ENCODE results near the gene RPS19.
"Not testable (repeated sequence)": the region's sequence is repeated elsewhere in the genome, so short reads cannot be mapped to it uniquely, and the experiment has no call there.

RPS19 gene

DNA sequence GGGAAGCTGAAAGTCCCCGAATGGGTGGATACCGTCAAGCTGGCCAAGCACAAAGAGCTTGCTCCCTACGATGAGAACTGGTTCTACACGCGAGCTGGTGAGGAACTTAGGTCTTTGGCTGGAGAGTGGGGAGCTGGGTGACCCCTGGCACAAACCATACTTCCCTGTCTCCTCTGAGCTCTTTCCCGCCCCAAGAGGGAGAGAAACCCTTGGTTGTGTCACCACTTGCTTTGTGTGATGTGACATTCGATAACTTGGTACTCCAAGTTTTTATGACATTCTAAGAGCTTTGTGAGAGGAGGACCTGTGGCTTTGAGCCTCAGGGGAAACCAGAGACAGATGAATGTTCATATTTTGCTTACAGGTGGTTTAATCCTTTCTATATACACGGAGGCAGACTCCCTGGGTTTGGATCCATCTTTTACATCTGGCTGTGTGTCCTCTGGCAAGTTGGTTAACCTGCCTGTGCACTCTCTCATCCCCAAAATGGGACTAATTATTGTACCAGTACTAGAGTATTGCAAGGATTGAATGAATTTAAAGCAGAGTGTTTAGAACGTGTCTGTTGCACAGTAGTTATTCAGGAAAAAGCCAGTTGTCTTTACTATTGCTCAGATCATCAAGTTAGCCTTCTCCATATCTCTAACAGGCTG is 1.2 kb downstream of the RPS19 start:
- no peak for DNase-seq

DNA sequence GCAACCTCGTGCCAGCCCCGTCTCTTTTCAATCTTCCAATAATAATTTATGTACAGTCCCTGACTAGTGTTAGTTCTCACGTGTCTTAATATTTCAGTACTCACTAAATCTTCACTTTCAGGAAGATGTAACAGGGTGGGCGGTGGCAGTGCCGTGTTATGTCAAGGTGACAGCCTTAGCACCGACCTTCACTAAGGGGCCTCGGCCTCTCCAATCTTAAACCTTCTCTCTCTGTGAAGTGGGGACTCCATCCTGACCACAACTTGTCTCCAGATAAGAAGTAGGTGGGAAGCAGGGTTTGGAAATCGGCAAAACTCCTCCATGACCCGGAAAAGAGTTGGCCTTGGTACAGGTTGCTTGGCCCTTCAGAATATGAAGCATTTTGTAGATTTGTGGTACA is 1.8 kb downstream of the RPS19 start:
- no peak for DNase-seq

GRCh38 chr19:41862445-41862986 is 2.5 kb downstream of the RPS19 start:
- DNase-seq: no peak

- DNase-seq: no peak
Observed at GRCh38 chr19:41863209-41863931, 3.3 kb downstream of the RPS19 start.

DNA sequence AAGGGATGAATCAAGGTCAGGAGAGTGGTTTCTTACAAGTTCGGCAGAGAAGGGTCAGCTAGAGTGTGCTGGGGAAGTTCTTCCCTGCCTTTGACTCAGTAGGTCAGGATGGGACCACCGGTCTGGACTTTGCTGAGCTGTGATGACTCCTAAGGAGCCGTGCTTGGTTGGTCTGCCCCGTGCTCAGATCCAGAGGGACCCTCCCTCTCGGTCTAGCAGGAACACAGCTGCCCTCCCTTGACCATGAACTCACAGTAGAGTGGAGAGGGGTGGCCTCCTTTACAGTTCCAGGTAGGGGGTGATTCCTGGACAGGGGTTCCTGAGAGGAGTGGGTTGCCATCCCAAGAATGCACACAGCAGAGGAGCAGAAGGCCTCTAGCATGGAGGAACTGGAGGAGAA is 4.3 kb downstream of the RPS19 start:
- no peak for DNase-seq

DNA sequence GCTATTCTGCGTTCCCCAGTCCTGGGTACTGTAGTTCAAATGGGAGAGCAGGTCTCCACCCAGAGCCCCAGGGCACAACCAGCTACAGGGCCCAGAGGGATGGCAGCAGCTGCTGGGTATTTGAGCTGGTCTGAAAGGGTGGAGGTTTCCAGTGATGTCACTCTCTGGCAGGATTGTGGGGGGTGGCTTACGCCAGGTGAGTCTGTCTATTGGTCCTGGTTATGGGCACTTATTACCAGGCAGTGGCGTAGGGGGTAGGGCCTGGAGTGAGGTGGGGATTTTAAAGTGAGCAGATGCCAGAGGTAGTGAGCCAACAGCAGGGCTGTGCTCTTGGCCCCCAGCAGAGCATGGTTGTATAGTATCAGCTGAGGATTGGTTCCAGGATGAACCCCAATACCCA is 6.2 kb downstream of the RPS19 start:
- DNase-seq: no peak

DNA sequence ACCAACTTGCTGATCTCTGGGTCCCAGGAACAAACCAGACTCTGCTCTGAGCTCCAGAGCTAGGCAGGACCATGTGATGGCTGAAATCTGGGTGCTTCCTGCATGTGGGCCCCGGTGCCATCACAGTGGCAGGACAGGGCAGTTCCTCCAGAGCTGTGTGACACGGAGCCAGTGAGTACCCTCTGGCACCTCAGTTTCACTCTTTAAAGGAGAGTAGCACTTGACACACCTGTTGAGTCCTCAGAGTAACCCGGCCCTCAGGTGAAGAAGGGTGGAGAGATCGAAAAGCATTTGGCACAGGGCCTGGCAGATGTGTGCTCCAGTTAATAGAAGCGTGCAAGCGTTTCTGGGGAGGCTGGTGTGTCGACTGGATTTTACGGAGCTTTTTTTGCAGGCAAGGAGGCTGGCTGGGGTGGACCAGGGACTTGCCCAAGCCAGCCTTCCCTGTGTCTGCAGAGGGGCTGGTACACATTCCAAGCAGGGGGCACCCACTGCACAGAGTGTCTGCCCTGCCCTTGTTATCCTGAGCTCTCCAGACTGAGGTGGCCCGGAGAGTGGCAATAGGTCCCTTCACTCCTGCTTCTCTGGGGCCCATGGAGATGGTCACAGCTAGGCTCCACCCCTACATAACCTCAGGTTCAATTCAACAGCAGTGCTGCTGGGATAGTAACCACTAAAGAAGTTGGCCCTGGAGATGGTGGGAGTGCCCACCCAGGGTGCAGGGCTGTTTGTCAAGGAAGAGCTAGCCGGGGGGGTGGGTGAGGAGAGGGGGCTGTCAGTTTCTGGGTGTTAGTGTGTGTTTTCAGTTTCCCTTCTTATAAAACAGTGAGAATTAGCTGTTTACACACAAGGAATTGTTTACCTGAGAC is 8.3 kb downstream of the RPS19 start:
- no peak for DNase-seq

DNA sequence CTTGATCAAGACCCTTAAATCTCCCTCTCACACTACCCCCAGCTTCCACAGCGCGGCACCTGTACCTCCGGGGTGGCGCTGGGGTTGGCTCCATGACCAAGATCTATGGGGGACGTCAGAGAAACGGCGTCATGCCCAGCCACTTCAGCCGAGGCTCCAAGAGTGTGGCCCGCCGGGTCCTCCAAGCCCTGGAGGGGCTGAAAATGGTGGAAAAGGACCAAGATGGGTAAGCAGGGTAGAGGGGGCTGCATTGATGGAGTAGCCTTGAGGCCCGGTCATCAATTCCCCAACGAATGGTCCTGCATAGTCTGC is 8.9 kb downstream of the RPS19 start:
- DNase-seq: no peak

GRCh38 chr19:41869374-41869955 is 9.4 kb downstream of the RPS19 start:
- peak; percentile 69 for DNase-seq

DNA sequence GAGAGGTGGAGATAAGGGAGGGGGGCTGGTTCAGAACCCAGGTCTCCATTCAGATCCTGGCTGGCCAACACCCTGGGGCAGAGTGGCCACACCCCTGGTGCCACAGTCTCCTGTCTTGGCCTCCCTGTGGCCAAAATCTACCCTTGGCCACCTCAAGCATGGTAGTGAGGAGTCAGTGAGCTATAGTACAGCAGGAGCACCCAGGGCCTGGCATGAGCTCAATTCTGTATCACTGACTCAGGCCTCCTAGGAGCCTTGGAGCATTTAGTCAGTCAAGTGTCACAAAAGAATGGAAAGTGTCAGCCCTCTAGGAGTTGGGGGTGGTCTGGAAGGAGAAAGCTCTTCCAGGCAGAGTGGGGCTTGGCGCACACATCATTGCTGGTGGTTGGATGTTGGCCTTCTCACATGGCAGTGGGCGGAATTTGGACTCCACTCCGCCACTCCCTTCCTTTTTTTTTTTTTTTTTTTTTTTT is 10.4 kb downstream of the RPS19 start:
- no peak for DNase-seq

- DNase-seq: no peak
Observed at GRCh38 chr19:41871573-41872383, 11.7 kb downstream of the RPS19 start.

DNA sequence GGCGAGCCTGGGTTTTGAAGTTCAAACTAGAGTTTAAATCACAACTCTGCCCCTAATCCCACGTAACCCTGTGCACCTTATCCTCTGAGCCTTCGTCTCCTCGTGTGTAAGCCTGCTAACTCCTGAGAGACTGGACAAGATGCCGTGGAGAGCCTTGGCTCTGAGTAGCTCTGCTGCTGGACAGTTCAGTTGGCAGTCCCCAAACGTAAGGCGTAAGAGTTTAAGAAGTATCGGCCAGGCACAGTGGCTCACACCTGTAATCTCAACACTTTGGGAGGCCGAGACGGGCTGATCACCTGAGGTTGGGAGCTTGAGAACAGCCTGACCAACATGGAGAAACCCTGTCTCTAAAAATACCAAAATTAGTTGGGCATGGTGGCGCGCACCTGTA is 12.3 kb downstream of the RPS19 start:
- no peak for DNase-seq

- peak; percentile 23 for DNase-seq
Observed at GRCh38 chr19:41872775-41873647, 13.0 kb downstream of the RPS19 start.

GRCh38 chr19:41875973-41876372 is 15.9 kb downstream of the RPS19 start:
- not testable (repeated sequence) for DNase-seq

DNA sequence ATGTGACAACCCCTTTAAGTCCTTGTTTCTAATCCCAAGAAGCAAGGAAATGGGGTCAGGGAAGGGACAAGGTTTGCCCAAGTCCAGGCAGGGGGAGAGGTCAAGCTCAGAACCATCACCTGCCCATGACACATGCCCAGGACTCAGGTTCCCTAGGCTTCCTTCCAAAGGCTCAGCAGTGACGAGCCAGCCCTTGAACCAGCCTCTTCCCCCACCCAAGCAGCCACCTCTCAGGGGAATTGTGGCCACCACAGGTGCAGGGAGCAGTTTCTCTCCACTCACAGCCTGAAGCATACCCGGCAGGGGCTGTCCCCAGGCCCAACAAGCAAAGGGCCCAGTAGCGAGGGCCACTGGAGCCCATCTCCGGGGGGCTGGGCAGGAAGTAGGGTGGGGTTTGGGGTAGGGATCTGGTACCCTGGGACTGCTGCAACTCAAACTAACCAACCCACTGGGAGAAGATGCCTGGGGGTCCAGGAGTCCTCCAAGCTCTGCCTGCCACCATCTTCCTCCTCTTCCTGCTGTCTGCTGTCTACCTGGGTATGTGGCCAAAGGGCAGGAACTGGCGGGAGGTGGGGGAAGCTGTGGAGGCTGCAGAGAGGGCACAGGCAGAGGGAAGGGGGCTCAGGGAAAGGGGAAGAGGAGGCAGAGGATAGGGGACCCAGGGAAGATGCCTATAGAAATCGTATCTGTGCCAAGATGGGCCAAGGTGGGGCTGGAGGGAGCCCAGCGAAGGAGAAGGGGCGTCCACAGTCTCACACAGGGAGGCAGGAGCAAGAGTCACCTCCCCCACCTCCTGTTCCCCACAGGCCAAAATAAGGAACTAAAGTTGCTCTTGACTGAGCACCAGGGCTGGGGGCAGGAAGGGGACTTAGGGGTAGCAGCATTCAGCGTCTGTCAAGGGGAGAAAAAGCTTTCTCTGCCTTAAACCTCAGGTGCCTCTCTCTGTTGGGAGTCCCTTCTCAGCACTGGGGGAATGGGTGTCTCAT is 17.1 kb downstream of the RPS19 start, which contains the start of gene CD79A:
Gene CD79A, plus strand, starts transcription at position 433 of the 986 bp plus-strand sequence. Its CDS starts 26 bp downstream, at position 459.
- DNase-seq: peak; percentile 63

- no peak for DNase-seq
Observed at GRCh38 chr19:41877916-41878905, 18.2 kb downstream of the RPS19 start.

DNA sequence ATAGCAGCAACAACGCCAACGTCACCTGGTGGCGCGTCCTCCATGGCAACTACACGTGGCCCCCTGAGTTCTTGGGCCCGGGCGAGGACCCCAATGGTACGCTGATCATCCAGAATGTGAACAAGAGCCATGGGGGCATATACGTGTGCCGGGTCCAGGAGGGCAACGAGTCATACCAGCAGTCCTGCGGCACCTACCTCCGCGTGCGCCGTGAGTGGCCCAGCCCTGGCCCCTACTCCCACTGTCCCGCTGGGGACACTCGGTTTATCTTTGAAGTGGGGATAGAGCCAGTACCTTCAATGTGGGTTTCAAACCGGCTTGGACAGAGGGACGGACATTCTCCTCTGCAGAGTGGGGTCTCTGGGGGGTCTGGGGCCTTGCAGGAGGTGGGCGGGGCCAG is 19.0 kb downstream of the RPS19 start:
- DNase-seq: no peak

GRCh38 chr19:41879670-41880328 is 19.7 kb downstream of the RPS19 start:
- DNase-seq: no peak

Data from NCI-H1436 (cell line).